HG03521 (cell line): Measurements from ENCODE around the gene LOXL1.
"Not testable (repeated sequence)": the region's sequence is repeated elsewhere in the genome, so short reads cannot be mapped to it uniquely, and the experiment has no call there.

Experiments used
- ATAC-seq: cut with Tn5 transposase; IDR thresholded peaks from one replicate; pipeline ENCODE4 v1.9.1; 2021; ENCODE audit warnings: mild to moderate bottlenecking, moderate library complexity; ENCODE audit not compliant: unreplicated experiment

Gene LOXL1

GRCh38 chr15:73951601-73952000 lies 25.3 kb downstream of the LOXL1 start:
- no peak for ATAC-seq

DNA sequence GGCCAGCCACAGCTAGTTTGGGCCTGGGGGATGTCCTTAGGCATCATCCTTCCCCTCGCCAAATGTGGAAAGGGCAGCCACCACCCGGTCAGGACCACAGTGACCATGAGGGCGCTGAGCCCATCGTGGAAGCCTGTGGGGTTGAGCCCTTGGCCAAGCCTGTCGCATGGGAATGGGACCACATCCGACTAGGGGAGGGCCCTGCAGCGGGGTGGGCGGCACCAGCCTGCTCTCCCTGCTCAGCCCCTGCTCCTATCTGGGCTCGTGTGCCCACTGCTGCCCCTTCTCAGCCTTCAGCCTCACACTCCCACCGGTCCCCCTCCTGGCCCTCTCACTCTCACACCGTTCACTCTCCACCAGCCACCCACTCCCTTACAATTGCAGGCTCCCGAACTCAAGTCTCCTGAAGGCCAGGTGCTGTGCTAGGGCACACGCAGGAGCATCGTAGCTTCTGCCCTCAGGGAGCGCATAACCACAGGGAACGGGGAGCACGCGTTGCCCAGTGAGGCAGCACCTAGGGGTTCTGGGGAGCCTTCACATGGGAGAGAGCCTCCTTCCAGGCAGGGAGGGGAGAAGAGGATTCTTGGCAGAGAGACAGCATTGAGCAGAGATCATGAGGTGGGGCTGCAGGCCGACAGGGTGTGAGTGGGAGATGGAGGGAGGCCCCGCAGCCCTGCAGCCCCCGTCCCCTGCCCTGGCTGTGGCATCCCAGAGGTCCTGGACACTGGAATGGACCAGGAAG lies 26.1 kb downstream of the LOXL1 start:
- no peak for ATAC-seq

DNA sequence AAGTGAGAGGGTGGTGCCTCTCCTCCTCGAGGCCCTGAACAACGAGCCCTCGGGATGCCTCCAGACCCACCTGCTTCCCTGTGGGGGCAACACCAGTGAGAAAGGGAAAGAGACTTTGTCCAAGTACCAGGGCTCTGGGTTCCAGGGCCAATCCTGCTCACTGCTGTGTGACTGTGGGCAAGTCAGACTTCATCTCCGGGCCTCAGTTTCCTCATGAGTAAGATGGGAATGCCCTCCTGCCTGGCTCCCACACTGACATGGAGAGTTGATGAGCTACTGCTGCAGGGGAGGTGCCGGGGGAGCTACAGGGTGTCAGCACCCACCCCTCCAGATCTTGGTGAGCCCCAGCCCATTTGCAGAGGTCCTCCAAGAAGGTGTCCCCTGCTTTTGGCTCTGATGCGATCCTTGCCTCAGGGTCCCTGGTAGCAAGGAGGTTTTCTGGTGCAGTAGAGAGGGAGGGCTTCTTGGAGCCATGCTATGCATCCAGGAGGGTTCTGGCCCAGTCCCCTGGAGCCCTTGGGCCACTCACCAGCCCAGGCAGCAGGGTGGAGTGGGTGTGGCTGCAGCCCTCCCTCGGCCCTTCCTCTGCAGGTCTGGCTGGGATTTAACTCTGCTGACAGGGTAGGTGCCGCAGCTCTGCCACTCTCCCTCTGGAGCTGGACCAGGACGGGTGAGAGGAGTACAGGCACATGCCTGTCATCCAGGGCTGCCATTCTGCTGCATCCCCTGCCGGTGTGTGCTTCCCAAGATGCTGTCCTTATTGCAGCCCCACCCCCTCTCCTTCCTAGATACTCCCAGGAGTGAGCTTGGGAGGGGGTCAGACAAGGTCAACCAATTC lies 26.9 kb downstream of the LOXL1 start:
- ATAC-seq = no peak

GRCh38 chr15:73954188-73955145 lies 28.2 kb downstream of the LOXL1 start:
- ATAC-seq = no peak

DNA sequence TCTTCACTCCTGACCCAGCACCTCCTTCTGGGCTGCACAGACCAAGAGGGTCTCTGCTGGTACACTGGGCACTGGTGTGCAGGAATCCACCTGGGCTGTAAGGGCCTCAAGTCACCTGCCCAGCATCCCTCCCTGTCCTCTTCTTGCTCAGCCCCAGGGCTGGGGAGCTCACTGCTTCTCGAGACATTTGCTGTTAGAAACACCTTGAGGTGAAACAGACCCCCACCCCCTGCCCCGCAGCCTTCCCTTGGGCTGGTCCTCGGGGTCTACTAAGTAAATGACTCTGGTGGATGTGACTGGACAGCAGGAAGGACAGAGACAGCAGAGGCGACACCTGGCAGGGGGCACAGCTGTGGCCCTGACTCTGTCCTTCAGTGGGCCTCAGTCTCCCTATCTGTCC lies 29.1 kb downstream of the LOXL1 start:
- ATAC-seq = no peak

GRCh38 chr15:73955861-73956742 lies 29.8 kb downstream of the LOXL1 start:
- ATAC-seq = no peak

DNA sequence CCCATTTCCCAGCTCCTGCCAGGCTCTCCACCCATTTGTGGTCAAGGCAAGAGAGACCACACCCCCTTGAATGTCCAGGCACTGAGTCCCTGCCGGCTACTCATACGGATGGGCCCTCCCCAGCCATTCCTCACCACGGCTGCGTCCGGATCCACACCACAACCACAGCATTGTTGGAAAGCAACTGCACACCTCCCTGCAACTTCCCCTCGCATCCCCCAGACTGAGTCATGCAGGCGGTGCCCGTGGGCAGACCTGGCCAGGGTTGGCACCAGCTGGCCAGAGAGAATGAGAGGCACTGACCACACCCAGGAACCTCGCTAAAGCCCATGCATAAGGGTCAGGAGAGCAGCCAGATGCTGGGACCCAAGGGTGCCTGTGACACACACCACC lies 30.5 kb downstream of the LOXL1 start:
- ATAC-seq = no peak

- ATAC-seq = no peak
These were observed 31.0 kb downstream of the LOXL1 start for GRCh38 chr15:73957276-73957675.

GRCh38 chr15:73957785-73958184 lies 31.5 kb downstream of the LOXL1 start:
- ATAC-seq = no peak

DNA sequence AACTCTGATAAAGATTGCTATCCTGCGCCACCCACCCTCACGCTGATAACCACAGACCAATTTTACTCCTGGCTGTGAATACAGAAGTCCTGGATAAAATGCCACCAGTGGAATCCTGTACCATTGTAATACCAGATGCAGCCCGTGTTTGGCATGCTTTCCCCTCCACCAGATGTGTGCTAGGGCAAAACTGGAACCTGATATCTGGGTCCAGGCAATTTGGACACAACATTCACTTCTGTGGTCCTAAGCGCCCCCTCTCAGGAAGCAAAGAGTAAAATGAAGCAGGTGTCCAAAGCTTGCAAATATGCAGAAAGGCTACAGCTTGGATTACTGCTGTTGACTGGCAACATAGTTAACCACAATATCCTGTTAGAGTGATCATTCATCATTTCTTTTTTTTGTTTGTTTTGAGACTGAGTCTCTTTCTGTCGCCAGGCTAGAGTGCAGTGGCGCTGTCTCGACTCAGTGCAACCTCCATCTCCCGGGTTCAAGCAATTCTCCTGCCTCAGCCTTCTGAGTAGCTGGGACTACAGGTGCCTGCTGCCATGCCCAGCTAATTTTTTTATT lies 32.8 kb downstream of the LOXL1 start:
- ATAC-seq = no peak

- no peak for ATAC-seq
These were observed 33.5 kb downstream of the LOXL1 start for GRCh38 chr15:73959801-73960200.

DNA sequence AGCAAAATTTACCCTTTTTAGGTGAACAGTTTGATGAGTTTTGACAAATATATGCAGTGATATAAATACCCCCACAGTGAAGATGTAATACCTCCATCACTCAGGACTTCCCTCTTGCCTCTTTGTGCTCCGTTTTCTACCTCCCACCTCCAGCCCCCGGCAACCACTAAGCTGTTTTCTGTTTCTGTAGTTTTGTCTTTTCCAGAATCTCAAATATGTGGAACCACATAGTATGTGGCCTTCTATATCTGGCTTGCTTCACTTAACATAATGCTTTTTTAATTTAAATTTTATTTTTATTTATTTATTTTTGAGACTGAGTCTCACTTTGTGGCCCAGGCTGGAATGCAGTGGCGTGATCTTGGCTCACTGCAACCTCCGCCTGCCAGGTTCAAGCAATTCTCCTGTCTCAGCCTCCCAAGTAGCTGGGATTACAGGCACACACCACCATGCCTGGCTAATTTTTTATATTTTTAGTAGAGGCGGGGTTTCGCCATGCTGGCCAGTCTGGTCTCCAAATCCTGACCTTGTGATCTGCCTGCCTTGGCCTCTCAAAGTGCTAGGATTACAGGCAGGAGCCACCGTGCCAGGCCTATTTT lies 34.3 kb downstream of the LOXL1 start:
- ATAC-seq = not testable (repeated sequence)

- no peak for ATAC-seq
These were observed 36.2 kb downstream of the LOXL1 start for GRCh38 chr15:73962433-73962832.

- no peak for ATAC-seq
These were observed 38.5 kb downstream of the LOXL1 start for GRCh38 chr15:73964736-73965093.

DNA sequence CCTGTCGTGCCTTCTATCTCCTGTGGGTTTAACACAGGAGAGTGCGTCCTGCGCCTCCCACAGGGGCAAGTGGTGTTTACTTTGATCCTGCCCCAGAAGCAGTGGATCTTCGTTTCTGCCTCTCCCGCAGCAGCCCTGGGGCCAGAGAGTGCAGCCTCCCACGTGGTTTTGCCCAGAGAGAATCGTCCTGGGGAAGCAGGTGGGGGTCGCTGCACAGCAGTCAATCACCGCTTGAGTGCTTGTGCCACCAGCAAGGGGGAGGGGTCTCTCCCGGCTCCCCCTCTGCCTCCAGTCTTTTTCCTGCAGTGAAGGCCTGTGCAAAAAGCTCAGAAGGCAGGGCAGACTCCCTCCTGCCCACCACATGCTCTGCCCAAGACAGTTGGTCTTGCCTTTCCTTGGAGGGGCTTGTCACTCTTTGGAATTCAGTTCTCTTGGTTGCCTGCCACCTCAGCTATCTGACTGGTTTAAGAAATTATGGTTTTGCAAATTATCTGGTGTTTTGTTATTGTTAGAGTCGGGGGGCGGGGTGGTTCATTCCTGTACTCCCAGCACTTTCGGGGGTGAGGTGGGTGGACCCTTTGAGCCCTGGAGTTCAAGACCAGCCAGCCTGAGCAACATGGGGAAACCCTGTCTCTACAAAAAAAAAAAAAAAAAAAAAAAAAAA lies 39.0 kb downstream of the LOXL1 start:
- peak; percentile 10 for ATAC-seq

DNA sequence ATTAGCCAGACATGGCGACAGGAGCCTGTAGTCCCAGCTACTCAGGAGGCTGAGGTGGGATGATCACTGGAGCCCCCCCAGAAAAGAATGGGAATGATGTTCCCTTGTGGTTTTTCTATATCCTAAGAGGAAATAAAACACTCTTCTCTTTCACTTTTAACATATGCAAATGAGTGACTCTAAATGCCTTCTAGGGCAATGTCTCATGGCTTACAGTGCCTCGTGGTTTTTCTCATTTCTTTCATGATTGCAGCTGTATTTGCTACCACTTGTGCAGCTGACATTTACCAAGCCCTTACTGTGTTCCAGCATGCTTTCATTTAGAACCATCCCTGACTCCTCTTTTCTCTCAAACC lies 39.5 kb downstream of the LOXL1 start:
- peak; percentile 56 for ATAC-seq

GRCh38 chr15:73968461-73968860 lies 42.2 kb downstream of the LOXL1 start:
- no peak for ATAC-seq

- ATAC-seq = no peak
These were observed 43.0 kb downstream of the LOXL1 start for GRCh38 chr15:73969151-73969759.
